ENCODE results near the gene DPP8. TPM values are rescaled to one million over a fixed set of nuclear protein-coding genes. Genes with fewer than 3 reads are reported as not detected.

The DPP8 gene
- total RNA-seq, 1 experiment from 2014 or later, result 27.1 TPM

GRCh38 chr15:65431731-65432130, 85.8 kb downstream of the DPP8 start:
- Histone ChIP-seq H3K9me3 (ENCODE audit: control insufficient read depth in 1 of 2, insufficient read depth in 1 of 2, low read depth in 1 of 2, low read length in 2 of 2) (no peaks in the 10 kb centered on the region), H3K79me2 (ENCODE audit: insufficient read depth, low read length) (no peaks in the 10 kb centered on the region), H3K27me3 (ENCODE audit: insufficient read depth, low read length) (no peaks in the 10 kb centered on the region), H3K27ac (ENCODE audit: low read depth, low read length) (no peak overlapping the region), H3K9me2 (ENCODE audit: insufficient read depth) (no peaks in the 10 kb centered on the region), H4K20me1 (ENCODE audit: insufficient read depth) (no peaks in the 10 kb centered on the region), H3K9ac (ENCODE audit: low read length) (no peak overlapping the region), H3K4me3 (replicated peaks in 1 of 2; ENCODE audit: low read depth in 1 of 2, low read length in 2 of 2) (no peak overlapping the region), H3K4me1 (ENCODE audit: control insufficient read depth in 1 of 2, insufficient read depth in 2 of 2, low read length in 2 of 2) (peaks cover 5 to 11% of the 10 kb centered on the region in 2 experiments), H2AFZ (ENCODE audit: low read depth, low read length, poor library complexity, severe bottlenecking) (no peak overlapping the region), H3K36me3 (ENCODE audit: control insufficient read depth in 1 of 2, insufficient read depth in 2 of 2, low read length in 2 of 2) (no peaks in the 10 kb centered on the region), H3K4me2 (ENCODE audit: low read length) (no peak overlapping the region)
- DNase-seq (ENCODE audit: low read depth, low spot score) (no peak), ATAC-seq (no peak)
- intact Hi-C loops (cut with micrococcal nuclease), result no loop called here
- POLR2A ChIA-PET, result no interaction called here
- TF ChIP-seq JUND (IDR thresholded peaks at IDR 0.05) (no peak), SIN3A (IDR thresholded peaks at IDR 0.05; ENCODE audit: low read depth) (no peak), EZH2phosphoT487 (IDR thresholded peaks at IDR 0.05; ENCODE audit: borderline replicate concordance) (no peak), FOSL1 (IDR thresholded peaks at IDR 0.05; ENCODE audit: low read depth) (no peak), CBX3 (IDR thresholded peaks at IDR 0.05; ENCODE audit: low read depth) (no peak), ATF3 (IDR thresholded peaks at IDR 0.05) (no peak), YY1 (IDR thresholded peaks at IDR 0.05; ENCODE audit: extremely low read depth, insufficient replicate concordance, low read depth, low read length) (no peak), CEBPB (IDR thresholded peaks at IDR 0.05; ENCODE audit: low read depth) (no peak), ZFX (IDR thresholded peaks at IDR 0.05) (no peak), ELF1 (IDR thresholded peaks at IDR 0.05; ENCODE audit: borderline replicate concordance, low read depth) (no peak), EZH2 (IDR thresholded peaks at IDR 0.05) (no peak), POLR2AphosphoS5 (IDR thresholded peaks at IDR 0.05; ENCODE audit: low read depth, low read length) (no peak), TCF7L2 (IDR thresholded peaks at IDR 0.05; ENCODE audit: borderline replicate concordance, extremely low read depth, insufficient read depth, insufficient read length) (no peak)
- CTCF ChIA-PET, result no interaction called here
- RAD21 ChIA-PET (ENCODE audit: low non-redundant PET in 1 of 2, low total read pairs in 2 of 2, uncharacterized antibody in 2 of 2, unreplicated experiment in 2 of 2), result no interaction called here
- no TSS peak for BruUV-seq (replicated peaks)

Data from HCT116 (cell line).